Tibial nerve (tissue), 4 donors: Measurements from ENCODE around the gene PER1. TPM values are rescaled to one million over a fixed set of nuclear protein-coding genes. Genes with fewer than 3 reads are reported as not detected.

Experiments
- DNase-seq, 2 donors: peaks; one replicate each; pipeline ENCODE4 v3.0.0-alpha.2; 2019; ENCODE audit warnings: low spot score in 2 of 2
- H3K27ac ChIP-seq, 4 donors: fragments of 200-600 bp; sonication (generic) in 3 of 4; one replicate each; pipeline ENCODE4 v1.5.1; 2017 to 2019; ENCODE audit warnings: mild to moderate bottlenecking in 1 of 4
- H3K27me3 ChIP-seq, 2 donors: fragments of 200-600 bp; sonication (generic) in 1 of 2; one replicate each; pipeline versions ENCODE4 v1.5.1 to v1.6.0; 2017 to 2019
- H3K36me3 ChIP-seq, 3 donors: fragments of 200-600 bp; sonication (generic); one replicate each; pipeline ENCODE4 v1.5.1; 2018 to 2019
- H3K4me1 ChIP-seq, 4 donors: fragments of 200-600 bp; sonication (generic) in 3 of 4; one replicate each; pipeline ENCODE4 v1.5.1; 2017 to 2019
- H3K4me3 ChIP-seq, 4 donors: fragments of 200-600 bp; sonication (generic) in 3 of 4; one replicate each; pipeline ENCODE4 v1.5.1; 2017 to 2019; ENCODE audit warnings: mild to moderate bottlenecking in 1 of 4, moderate library complexity in 1 of 4
- H3K9me3 ChIP-seq, 4 donors: fragments of 200-600 bp; sonication (generic) in 3 of 4; one replicate each; pipeline ENCODE4 v1.5.1; 2017 to 2019
- EP300 ChIP-seq, 2 donors: sonication (generic); formaldehyde crosslinking; IDR thresholded peaks; one replicate each; pipeline ENCODE4 v1.6.1; 2017; ENCODE audit warnings: antibody characterized with exemption in 2 of 2, mild to moderate bottlenecking in 1 of 2
- POLR2A ChIP-seq, 2 donors: fragments of 450-650 bp; IDR thresholded peaks; one replicate each; pipeline ENCODE4 v1.6.1; 2017; ENCODE audit warnings: antibody characterized with exemption in 2 of 2, mild to moderate bottlenecking in 2 of 2, moderate library complexity in 2 of 2
- WGBS, 2 donors: methylation state at CpG; one replicate each; pipeline ENCODE4 v1.1.5; 2018; 5-methylcytosine and 5-hydroxymethylcytosine counted together
- total RNA-seq, 4 donors: library from RNA; depleted of rRNA; stranded (reverse); fragments of >200 nt; gene quantifications; one replicate each; pipeline ENCODE4 v1.1.0, GENCODE V29; 2016
- TF ChIP-seq, protein P1 (sequence below), 5 experiments: fragments of 200-600 bp in 3 of 5; fragments of 450-650 bp in 2 of 5; sonication (generic) in 3 of 5; IDR thresholded peaks; one replicate each; pipeline ENCODE4 v1.5.1; 2016 to 2019; ENCODE audit warnings: antibody characterized with exemption in 5 of 5, mild to moderate bottlenecking in 3 of 5, moderate library complexity in 2 of 5

PER1 gene
- total RNA-seq, 4 donors from 2014 or later: 157 to 328 (median 204) TPM

GRCh38 chr17:8124350-8125153 is 27.7 kb downstream of the PER1 start:
- peak in 1 of 2 donors; percentile 10 for DNase-seq
- WGBS, 2 donors: 4% methylated on average over 24 of the region's 24 CpGs
- Histone ChIP-seq H3K27me3 (no peaks in the 10 kb centered on the region), H3K27ac (peak overlapping the region; percentile 25 to 94 (median 64)), H3K36me3 (no peaks in the 10 kb centered on the region), H3K9me3 (no peaks in the 10 kb centered on the region), H3K4me1 (peaks cover 4 to 70% (median 51%) of the 10 kb centered on the region in 4 donors), H3K4me3 (peak overlapping the region; percentile 54 to 86 (median 60))
- TF ChIP-seq, protein P1, sequence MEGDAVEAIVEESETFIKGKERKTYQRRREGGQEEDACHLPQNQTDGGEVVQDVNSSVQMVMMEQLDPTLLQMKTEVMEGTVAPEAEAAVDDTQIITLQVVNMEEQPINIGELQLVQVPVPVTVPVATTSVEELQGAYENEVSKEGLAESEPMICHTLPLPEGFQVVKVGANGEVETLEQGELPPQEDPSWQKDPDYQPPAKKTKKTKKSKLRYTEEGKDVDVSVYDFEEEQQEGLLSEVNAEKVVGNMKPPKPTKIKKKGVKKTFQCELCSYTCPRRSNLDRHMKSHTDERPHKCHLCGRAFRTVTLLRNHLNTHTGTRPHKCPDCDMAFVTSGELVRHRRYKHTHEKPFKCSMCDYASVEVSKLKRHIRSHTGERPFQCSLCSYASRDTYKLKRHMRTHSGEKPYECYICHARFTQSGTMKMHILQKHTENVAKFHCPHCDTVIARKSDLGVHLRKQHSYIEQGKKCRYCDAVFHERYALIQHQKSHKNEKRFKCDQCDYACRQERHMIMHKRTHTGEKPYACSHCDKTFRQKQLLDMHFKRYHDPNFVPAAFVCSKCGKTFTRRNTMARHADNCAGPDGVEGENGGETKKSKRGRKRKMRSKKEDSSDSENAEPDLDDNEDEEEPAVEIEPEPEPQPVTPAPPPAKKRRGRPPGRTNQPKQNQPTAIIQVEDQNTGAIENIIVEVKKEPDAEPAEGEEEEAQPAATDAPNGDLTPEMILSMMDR (IDR thresholded peaks at IDR 0.05): no peak
- TF ChIP-seq POLR2A (IDR thresholded peaks at IDR 0.05) (no peak), EP300 (IDR thresholded peaks at IDR 0.05) (no peak)

- H3K9me3 ChIP-seq: no peaks in the 10 kb centered on the region
- H3K36me3 ChIP-seq: no peaks in the 10 kb centered on the region
- WGBS, 2 donors: 1% methylated on average over 29 of the region's 29 CpGs
- no peaks in the 10 kb centered on the region for H3K27me3 ChIP-seq
- TF ChIP-seq, protein P1 (IDR thresholded peaks at IDR 0.05): no peak
- TF ChIP-seq EP300 (IDR thresholded peaks at IDR 0.05) (no peak), POLR2A (IDR thresholded peaks at IDR 0.05) (no peak)
- H3K4me3 ChIP-seq: peak within 1 kb of the TSS; percentile 54 to 86 (median 60)
- peak within 1 kb of the TSS; percentile 38 to 94 (median 74) for H3K27ac ChIP-seq
- peak in 1 of 2 donors; percentile 44 for DNase-seq
- peaks cover 4 to 70% (median 51%) of the 10 kb centered on the region in 4 donors for H3K4me1 ChIP-seq
Measured at GRCh38 chr17:8123695-8124349, 28.4 kb downstream of the PER1 start, which contains the start of gene HES7. TSS of gene HES7 (minus strand) at chr17:8124106. CDS start at chr17:8124084, 22 bp downstream.

GRCh38 chr17:8122924-8123694 is 29.1 kb downstream of the PER1 start:
- Histone ChIP-seq H3K27me3 (no peaks in the 10 kb centered on the region), H3K27ac (peak overlapping the region; percentile 16 to 94 (median 74)), H3K4me3 (peak overlapping the region; percentile 54 to 86 (median 60)), H3K9me3 (no peaks in the 10 kb centered on the region), H3K36me3 (no peaks in the 10 kb centered on the region), H3K4me1 (peaks cover 4 to 75% (median 55%) of the 10 kb centered on the region in 4 donors)
- DNase-seq: peak in 1 of 2 donors; percentile 13
- TF ChIP-seq POLR2A (IDR thresholded peaks at IDR 0.05): no peak
- TF ChIP-seq, protein P1 (IDR thresholded peaks at IDR 0.05): no peak
- peak in 1 of 2 donors; percentile 6 for TF ChIP-seq EP300 (IDR thresholded peaks at IDR 0.05)
- 1% methylated on average over 39 to 55 of the region's 55 CpGs for WGBS, 2 donors

DNA sequence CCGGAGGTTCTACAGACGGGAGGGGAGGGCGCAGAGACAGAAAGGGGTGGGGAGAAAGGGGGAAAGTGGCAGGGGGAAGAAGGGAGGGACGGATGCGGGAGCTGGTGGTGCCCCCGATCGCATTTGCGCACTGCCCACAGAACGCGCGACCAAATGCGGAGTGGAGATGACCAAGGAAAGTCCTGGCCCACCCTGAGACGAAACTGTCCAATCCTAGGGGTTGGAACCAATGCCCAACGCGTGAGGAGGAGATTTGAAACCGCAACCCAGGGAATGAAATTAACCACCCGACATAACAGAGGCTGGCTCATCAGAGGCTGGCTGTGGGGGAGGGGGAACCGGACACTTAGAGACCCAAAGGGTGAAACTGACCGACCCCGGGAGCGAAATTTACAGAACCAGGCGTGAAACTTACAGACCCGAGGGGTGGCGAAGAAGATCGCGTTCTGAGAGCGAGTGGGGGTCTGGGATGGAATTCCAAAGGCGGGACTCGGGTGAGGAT is 29.7 kb downstream of the PER1 start:
- no peaks in the 10 kb centered on the region for H3K27me3 ChIP-seq
- no peak for TF ChIP-seq EP300 (IDR thresholded peaks at IDR 0.05)
- TF ChIP-seq POLR2A (IDR thresholded peaks at IDR 0.05): no peak
- TF ChIP-seq, protein P1 (IDR thresholded peaks at IDR 0.05): no peak
- no peaks in the 10 kb centered on the region for H3K36me3 ChIP-seq
- H3K9me3 ChIP-seq: no peaks in the 10 kb centered on the region
- peaks cover 4 to 79% (median 61%) of the 10 kb centered on the region in 4 donors for H3K4me1 ChIP-seq
- H3K4me3 ChIP-seq: peak overlapping the region; percentile 54 to 86 (median 60)
- DNase-seq: peak in 1 of 2 donors; percentile 43
- peak overlapping the region; percentile 16 to 94 (median 74) for H3K27ac ChIP-seq
- WGBS, 2 donors: 1% methylated on average over 29 of the region's 29 CpGs
